ENCODE data around the gene RPL10A. TPM values are rescaled to one million over a fixed set of nuclear protein-coding genes. Genes with fewer than 3 reads are reported as not detected.

RPL10A gene
- polyA plus RNA-seq, 4 donors, result 1,828 to 2,129 (median 1,951) TPM

DNA sequence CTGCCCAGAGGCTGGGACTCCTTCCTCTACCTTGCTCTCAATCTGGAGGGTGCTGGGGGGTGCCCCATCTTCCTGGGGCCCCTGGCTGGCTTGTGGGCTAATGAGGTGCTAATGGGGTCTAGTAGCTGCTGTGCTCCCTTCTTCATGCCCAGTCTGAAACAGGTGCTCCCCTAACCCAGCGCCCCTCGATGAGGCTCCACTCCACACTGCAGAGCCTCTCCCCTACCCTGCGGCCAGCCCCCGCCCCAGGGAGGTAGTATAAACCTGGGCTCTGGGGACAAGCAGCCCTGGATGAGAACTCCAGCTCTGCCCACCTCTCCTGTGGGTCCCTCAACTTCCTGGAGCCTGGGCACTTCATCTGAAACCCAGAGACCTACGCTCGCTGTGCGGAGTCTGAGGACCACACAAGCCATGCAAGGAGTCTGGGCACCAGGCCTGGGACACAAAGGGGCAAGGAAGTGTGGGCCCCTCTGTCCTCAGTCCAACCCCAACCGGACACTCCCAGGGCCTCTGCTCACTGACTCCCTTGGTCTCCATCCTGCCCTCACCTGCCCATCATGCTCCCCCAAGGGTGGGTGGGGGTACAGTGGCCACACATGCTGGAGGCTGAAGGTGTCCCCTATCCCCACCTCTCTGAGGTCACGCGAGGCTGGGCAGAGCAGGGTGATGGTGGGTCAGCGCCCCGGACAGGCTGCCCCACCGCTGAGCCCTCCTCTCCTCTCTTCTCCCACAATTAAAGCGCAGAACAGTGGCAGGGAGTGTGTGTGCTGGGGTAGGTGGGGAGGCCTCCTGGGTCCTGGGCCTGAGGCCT is 6.1 kb downstream of the RPL10A start:
- DNase-seq (ENCODE audit: low read depth in 4 of 4, low spot score in 3 of 4), result no peak

DNA sequence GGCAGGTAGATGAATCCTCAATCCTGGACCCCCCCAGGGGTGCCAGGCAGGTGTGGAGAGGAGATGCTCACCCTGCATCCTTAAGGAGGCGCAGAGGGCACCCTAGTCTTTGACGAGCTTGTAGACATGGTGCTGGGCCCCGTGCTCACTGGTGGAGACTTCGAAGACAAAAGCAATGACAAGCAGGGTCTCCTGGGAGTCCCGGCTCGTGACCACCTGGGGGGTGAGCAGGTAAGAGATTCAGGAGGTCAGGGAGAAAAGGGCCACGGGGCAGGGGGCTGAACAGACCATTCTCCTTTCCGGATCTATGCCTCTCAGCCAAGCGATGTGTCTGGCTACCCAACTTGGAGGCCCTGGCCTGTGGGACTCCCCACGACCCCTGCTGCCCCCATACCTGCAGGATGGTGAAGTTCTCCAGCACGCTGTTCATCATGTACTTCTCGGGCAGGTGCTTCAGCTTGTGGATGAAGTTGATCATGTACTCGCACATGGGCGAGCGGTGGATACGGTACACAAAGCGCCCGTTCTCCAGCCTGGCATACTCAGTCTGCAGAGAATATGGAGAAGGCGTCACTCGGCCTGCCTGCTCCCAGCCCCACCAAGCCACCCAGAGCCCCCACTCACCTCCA is 6.9 kb downstream of the RPL10A start:
- DNase-seq (ENCODE audit: low read depth in 4 of 4, low spot score in 3 of 4), result no peak

DNA sequence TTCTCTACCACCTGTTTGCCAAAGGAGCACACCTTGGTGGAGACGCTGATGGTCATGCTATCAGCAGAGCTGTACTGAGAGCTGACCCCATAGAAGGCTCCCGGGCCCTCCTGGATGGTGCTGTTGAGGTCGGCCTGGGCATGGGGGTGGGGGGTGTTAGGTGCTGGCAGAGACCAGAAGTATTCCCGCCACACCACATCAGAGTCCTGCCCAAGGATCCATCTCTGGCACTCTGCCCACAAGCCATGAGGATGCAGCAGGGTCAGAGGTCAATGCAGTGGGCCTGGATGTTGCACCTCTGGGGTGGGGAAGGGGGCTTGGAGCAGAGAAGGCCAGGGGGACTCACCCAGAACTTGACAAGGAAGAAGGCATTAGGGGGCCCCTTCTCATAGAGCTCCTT is 7.4 kb downstream of the RPL10A start:
- DNase-seq (ENCODE audit: low read depth in 4 of 4, low spot score in 3 of 4), result no peak

DNA sequence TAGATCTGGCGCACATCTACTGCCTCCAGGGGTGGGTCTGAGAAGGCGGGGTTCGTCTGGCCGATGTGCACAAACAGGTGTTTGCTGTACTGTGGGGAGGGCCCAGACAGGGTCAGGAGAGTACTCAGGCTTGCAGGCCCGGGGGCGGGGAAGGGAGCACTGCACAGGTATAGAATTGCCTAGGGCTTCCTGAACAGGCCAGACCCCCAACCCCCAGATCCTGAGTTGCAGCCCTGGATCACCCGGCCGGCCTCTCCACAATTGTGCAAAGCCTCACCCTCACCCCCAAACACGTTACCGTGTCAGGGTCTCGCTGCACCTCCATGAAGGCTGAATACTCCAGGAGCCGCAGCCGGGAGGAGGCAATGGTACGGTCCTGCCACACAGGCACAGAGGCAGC is 7.8 kb downstream of the RPL10A start:
- DNase-seq (ENCODE audit: low read depth in 4 of 4, low spot score in 3 of 4), result no peak

DNA sequence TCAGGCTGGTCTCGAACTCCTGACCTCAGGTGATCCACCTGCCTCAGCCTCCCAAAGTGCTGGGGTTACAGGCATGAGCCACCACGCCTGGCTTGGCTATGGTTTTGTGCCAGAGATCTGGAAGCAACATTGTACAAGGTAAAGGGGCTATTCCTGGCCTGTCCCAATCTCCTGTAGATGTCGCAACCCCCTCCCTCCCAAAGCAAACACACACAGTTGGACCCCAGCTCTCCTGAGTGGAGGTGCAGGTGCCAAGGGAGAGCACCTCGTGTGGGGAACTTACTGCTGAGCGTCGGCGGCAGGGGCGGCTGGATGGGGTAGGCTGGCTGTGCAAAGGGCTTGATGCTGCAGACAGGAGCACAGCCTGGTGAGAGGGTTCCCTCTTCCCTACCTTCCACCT is 8.8 kb downstream of the RPL10A start:
- no peak for DNase-seq (ENCODE audit: low read depth in 4 of 4, low spot score in 3 of 4)

DNA sequence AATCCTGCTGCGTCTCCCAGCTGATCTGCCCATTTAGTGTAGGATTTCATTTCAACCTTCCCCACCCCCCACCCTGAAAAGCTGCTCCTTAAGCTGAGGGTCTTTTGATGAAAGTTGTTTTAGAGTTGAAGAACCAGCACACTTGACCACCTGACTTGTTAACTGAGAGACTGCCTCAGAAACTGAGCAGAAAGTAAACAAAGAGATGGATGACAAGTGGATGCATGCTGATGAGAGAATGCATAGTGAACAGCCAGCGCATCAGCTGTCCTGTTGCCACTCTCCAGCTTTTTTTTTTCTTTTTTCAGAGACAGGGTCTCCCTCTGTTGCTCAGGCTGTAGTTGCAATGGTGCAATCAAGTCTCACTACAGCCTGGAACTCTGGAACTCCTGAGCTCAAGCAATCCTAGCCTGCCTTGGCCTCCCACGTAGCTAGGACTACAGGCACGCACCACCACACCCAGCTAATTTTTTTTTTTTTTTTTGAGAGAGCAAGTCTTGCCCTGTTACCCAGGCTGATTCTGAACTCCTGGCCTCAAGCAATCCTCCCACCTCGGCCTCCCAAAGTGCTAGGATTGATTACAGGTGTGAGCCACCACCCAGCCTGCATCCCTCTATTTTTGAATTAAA is 9.5 kb downstream of the RPL10A start:
- no peak for DNase-seq (ENCODE audit: low read depth in 4 of 4, low spot score in 3 of 4)

DNA sequence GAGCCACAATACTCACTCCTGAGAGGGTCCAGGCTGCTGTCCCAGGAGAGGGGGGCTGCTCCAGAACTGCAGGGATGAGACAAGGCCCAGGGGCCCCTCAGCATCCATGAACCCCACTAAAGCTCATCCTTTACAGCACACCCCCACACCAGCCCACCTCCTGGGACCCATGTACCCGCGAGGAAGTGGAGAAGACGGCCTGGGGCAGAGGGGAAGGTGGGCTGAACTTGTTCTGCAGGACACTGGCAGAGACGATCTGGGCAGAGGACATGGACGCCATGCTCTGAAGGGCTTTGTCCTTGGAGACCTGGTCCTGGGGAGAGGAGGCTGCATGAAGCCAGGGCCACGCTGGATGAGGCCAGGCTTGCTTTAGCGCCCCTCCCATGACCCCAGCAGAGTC is 10.1 kb downstream of the RPL10A start:
- no peak for DNase-seq (ENCODE audit: low read depth in 4 of 4, low spot score in 3 of 4)

DNA sequence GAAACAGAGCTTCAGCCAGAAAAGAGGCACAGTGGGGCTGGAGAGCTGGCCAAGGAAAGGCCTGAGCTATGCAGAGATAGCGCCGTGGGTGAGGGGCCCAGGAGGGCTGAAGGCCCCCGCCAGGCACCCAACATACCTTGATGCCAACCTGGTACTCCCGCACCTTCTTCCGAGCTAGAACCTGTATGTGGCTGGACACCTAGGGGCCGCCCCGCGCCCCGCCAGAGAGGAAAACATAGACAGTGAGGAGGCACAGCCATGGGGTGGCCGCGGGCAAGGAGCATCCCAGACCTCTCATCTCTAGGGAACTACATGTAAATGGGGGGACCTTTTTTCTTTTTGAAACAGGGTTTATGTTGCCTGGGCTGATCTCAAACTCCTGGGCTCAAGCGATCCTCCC is 12.0 kb downstream of the RPL10A start:
- DNase-seq (ENCODE audit: low read depth in 4 of 4, low spot score in 3 of 4), result no peak

DNA sequence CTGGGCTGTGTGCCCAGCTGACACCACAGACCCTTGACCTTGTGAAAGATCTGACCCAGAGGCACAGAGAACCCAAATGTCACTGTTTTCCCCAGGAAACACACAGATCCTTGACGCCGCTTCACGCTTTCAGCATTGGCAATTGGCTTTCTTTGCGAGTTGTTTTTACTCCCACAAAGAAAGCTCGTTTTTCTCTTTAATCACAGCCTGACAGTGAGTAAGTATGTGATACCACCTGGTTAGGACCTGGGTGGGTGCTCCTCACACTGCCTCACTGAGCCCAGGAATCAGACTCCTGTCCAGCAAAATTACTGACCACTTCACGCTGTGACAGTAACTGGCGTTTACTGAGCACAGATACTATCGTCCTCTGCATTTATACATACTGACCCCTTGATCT is 13.0 kb downstream of the RPL10A start:
- DNase-seq (ENCODE audit: low read depth in 4 of 4, low spot score in 3 of 4), result no peak

DNA sequence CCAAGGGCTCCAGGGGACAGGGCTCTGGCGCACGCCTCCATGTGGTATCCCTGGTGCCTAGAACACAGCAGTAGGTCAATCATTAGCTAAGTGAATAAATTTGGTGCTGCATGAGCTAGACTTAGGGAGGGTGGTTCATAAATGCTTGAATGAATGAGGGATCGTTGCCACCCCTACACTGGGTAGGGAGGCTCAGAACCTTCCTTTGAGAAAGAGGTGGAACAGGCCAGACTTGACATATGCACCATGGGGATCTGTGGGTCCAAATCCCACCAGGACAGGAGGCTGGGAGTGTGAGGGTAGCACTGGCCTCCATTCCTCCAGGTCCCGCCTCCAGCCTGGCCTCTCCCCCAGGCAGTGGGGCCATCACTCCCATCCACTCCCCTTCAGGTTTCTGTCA is 14.9 kb downstream of the RPL10A start:
- no peak for DNase-seq (ENCODE audit: low read depth in 4 of 4, low spot score in 3 of 4)

DNA sequence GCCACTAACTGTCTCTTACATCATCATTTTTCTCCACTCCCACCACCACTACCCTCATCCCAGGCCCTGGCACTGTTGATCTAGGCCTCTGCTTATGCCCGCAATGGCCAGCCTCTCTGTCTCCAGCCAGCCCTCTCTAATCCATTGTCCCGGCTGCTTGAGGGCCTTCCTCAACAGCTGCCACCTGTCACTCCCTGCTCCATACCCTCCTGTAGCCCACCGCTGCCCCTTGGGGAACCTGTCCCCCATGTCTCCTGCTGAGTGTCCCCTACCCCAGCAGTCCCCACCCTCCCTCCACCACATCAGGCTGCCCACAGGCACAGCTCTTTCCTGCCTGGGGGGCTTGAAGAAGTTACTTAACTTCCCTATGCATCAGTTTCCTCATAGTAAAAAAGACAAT is 15.3 kb downstream of the RPL10A start:
- DNase-seq (ENCODE audit: low read depth in 4 of 4, low spot score in 3 of 4), result no peak

DNA sequence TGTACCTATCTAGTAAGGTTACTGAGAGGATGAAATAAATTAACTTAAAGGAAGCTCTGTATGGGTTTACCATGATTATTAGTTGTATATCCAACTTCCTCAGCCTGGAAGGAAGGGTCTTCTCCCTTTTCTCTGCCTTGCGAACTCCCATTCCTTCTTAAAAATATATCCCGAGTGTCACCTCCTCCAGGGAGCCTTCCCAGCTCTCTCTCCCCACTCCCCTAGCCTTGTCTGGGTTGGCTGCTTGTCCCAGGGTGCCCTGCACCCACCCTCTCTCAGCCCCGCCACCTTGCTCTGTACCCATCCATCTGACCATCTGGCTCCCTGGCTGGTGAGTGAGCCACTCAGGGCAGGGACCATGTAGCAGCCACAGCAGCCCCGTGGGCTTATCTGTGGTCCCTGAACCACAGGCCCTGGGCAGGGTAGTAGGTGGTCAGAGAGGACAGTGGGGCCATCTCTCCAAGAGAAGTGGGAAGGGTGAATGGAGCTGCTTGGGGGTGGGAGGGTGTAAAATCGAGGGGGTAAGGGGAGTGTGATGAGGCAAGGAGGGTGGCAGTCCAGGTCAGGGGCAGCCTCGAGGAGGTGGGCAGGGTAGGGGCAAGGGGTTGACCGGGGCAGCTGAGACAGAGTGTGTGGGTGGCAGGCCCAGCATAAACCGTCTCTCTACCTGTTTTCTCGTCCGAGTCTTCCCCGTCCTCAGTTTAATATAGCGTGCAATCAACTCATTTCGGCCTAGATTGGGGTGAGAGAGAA is 15.9 kb downstream of the RPL10A start:
- DNase-seq (ENCODE audit: low read depth in 4 of 4, low spot score in 3 of 4), result no peak

DNA sequence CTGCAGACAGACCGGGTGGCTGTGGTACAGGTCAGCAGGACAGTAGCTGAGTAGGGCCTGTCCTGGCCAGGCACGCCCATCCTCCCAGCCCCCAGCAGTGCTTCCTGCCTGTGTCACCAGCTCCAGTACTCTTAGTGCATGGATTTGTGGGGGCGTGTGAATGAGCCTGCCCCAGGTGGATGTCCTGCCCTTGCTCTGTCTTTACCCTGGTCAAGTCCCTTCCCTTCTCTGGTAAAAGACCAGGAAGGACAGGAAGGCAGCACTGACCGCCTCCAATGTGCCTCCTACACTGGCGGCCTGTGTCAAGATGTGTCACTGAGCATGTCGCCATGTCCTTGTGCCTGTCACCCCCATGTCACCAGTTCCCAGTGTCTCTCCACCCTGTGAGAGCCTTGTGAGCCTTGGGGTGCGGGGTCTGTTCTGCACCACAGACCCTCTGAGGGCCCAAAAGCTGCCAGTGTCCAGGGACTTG is 16.8 kb downstream of the RPL10A start:
- DNase-seq (ENCODE audit: low read depth in 4 of 4, low spot score in 3 of 4), result no peak

DNA sequence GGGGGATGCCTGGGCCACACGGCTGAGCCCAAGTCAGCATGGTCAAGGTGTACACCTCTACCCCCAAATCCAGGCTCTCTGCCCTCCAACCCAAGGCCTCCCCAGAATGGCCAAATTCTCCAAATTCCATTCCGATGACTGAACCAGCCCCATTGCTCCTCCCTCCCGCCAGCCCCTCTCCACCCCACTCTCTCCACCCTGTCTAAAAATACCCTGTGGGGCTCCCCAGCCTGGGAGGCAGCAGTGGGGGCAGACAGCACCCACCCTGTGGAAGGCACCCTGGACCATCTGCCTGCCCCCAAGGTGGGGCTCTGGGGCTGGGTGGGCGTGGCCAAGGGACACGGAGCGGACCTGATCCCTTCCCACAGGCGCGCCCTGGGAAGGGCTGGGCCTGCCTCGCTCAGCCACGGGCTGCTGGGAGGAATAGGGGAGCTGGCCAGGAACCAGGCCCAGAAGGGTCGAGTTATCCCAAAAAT is 17.2 kb downstream of the RPL10A start:
- no peak for DNase-seq (ENCODE audit: low read depth in 4 of 4, low spot score in 3 of 4)

DNA sequence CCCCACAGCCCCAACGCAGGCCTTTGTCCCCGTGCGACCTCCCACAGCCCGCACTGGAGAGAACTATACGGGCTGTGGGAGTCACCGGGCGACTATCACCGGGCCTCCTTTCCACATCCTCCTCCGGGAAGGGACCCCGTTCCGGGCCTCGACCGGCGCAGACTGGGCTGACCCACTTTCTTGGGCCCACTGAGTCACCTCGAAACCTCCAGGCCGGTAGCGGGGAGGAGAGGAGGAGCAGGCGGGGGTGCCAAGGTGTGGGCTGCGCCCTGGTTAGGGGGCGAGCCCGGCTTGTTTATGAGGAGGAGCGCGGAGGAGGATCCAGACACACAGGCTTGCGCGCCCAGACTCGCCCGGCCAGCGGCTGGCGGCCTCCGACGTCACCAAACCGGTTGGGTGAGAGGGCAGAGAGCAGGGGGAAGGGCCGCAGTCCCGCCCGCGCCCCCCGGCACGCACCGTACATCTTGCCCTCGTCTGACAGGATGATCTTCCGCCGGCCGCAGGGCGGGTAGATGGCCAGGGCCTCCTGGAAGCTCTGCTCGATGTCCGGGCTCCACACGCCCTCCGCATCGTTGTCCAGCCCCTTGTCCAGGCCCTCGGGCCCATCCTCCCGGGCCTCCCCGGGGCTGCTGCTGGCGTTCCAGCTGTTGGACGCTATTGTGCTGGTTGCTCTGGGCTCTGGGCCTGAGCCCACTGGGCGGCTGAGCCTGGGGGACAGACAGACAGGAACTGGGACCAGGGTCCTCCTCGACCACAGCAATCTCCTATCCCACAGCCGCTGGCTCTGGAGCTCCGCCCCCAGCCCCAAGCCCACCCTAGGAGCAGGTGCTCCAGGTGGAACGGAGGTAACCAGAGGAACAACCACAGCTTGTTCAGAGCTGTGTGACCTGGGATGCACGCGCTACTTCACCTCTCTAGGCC is 18.1 kb downstream of the RPL10A start:
- no peak for DNase-seq (ENCODE audit: low read depth in 4 of 4, low spot score in 3 of 4)

DNA sequence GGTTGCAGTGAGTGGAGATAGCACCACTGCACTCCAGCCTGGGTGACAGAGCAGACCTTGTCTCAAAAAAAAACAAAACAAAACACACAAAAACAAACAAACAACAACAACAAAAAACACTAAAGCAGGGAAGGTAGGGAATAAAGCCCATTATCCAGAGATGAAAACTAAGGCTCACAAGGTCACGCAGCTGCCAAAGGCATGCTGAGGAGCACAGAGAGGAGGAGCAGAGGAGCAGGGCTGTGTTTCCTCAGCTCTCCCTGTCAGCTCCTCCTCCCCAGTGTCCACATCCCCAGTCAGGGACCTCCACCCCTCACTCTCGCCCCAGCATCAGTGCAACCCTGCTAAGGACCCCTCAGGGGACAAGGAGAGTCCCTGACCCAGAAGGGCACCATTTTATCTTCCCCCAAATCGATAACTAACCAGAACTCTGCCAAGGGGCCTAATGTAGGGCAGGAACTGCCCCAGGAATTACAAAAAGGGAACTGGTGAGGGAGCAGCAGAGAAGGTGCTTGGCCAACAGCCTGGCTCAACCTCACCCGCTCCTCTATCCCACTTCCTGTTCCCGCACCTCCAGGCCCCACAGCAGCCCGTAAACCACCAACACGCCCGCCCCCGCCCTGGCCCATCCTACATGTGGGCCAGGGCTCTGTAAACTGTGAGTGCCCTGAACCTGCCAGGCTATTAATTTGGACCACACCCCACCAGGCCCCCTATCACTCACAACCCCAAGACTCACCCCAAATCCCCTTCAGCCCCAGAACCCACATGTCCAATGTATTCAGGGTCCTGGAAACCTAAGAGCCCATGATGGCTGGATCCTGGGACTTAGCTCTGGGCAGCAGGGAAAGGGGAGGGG is 19.7 kb downstream of the RPL10A start:
- DNase-seq (ENCODE audit: low read depth in 4 of 4, low spot score in 3 of 4), result no peak

DNA sequence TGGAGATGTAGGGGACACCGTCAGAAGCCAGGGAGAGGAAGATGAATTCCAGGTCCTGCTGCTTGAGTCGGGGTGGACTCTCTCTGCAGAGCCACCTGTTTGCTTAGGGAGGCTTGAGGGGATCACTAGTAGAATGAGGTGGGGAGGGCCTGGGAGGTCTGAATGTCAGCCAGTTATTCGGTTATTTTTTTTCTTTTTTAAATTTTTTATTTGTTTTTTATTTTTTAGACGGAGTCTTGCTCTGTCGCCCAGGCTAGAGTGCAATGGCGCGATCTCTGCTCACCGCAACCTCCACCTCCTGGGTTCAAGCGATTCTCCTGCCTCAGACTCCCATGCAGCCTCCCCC is 20.3 kb downstream of the RPL10A start:
- no peak for DNase-seq (ENCODE audit: low read depth in 4 of 4, low spot score in 3 of 4)

DNA sequence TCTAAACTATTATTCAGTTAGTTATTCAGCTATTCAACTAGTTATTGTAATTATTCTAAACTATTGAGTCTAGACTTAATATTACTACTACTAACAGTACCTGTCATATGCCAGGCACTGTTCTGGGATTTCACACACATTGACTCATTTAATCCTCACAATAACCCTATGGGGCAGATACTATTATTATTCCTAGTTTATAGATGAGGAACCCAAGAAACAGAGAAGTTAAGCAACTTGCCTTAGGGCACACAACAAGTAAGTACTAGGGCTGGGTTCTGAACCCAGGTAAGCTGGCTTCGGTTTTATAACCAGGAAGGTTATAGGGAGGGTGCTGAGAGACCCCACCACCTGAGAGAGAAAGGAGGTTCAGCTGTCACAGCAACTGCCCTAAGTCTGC is 20.9 kb downstream of the RPL10A start:
- no peak for DNase-seq (ENCODE audit: low read depth in 4 of 4, low spot score in 3 of 4)
